Endothelial cell of umbilical vein (primary cell): ENCODE results near the gene CAMTA1. TPM values are rescaled to one million over a fixed set of nuclear protein-coding genes. Genes with fewer than 3 reads are reported as not detected.

Experiments used
- BruUV-seq: library from RNA; stranded (reverse); fragments of 400-500 nt; replicated peaks from 2 replicates; lab custom pipeline; 2021; lab: Mats Ljungman, UMichigan
- CTCF ChIA-PET: fragments of 300-600, 350-600 bp; sonication (Branson Sonifier 250); formaldehyde crosslinking; loops from one replicate; lab custom pipeline; 2021; ENCODE audit warnings: antibody characterized with exemption, inconsistent platforms; lab: Charles Lee
- POLR2A ChIA-PET: fragments of 300-600, 350-600 bp; sonication (Branson Sonifier 250); formaldehyde crosslinking; loops from one replicate; lab custom pipeline; 2021; ENCODE audit warnings: antibody characterized with exemption, inconsistent platforms; lab: Charles Lee
- DNase-seq: peaks from one replicate; pipeline ENCODE4 v3.0.0-alpha.2; 2011; ENCODE audit warnings: low read depth, low spot score
- FAIRE-seq: peaks from 2 replicates; lab custom pipeline; 2011; peaks lifted over from hg19 to GRCh38; lab: Jason Lieb, UNC
- H2AFZ ChIP-seq: 2 replicates; pipeline ENCODE4 v1.6.0; 2012; ENCODE audit warnings: low read depth, low read length, control low read depth, inconsistent platforms
- H3K27ac ChIP-seq: 2 replicates; pipeline ENCODE4 v1.5.1; 2011; ENCODE audit warnings: low read depth, mild to moderate bottlenecking, control low read depth, low read length, moderate library complexity; ENCODE audit not compliant: insufficient read depth
- H3K27me3 ChIP-seq, 2 experiments: 2 replicates each; pipeline versions ENCODE4 v1.6.0 to v1.6.1; 2011; ENCODE audit warnings: low read length in 2 of 2, mixed read lengths in 1 of 2; ENCODE audit not compliant: control insufficient read depth in 2 of 2, insufficient read depth in 2 of 2
- H3K36me3 ChIP-seq, 2 experiments: 2 replicates in 1 of 2; 3 replicates in 1 of 2; pipeline ENCODE4 v1.5.1; 2011; ENCODE audit warnings: low read length in 2 of 2, mild to moderate bottlenecking in 1 of 2, moderate library complexity in 1 of 2; ENCODE audit not compliant: control insufficient read depth in 2 of 2, insufficient read depth in 2 of 2; ENCODE audit errors: extremely low read depth in 1 of 2
- H3K4me1 ChIP-seq: 3 replicates; pipeline ENCODE4 v1.5.1; 2011; ENCODE audit warnings: mild to moderate bottlenecking, low read length; ENCODE audit not compliant: control insufficient read depth, insufficient read depth; ENCODE audit errors: extremely low read depth
- H3K4me2 ChIP-seq: 2 replicates; pipeline ENCODE4 v1.6.1; 2011; ENCODE audit warnings: low read length, control low read depth, mixed read lengths; ENCODE audit not compliant: insufficient read depth
- H3K4me3 ChIP-seq, 3 experiments: fragments of 200-600 bp in 1 of 3; sonication (generic), shearing (Covaris generic) in 1 of 3; replicated peaks in 1 of 3; 2 replicates each; pipeline ENCODE4 v1.5.1; 2011 to 2016; ENCODE audit warnings: control low read depth in 3 of 3, low read length in 3 of 3, mild to moderate bottlenecking in 2 of 3, inconsistent platforms in 1 of 3, low read depth in 1 of 3, moderate library complexity in 1 of 3; ENCODE audit not compliant: insufficient read depth in 1 of 3
- H3K79me2 ChIP-seq: 2 replicates; pipeline ENCODE4 v1.6.0; 2012; ENCODE audit warnings: low read length, inconsistent platforms; ENCODE audit not compliant: control insufficient read depth, insufficient read depth
- H3K9ac ChIP-seq: replicated peaks from 2 replicates; pipeline ENCODE3; 2011; ENCODE audit warnings: low read length, control low read depth; ENCODE audit not compliant: insufficient read depth; ENCODE audit errors: extremely low read depth
- H3K9me1 ChIP-seq: replicated peaks from 3 replicates; pipeline ENCODE4 v1.6.0; 2011; ENCODE audit warnings: mild to moderate bottlenecking, low read length; ENCODE audit not compliant: control insufficient read depth, insufficient read depth; ENCODE audit errors: extremely low read depth
- H3K9me3 ChIP-seq: replicated peaks from 2 replicates; pipeline ENCODE4 v1.5.1; 2012; ENCODE audit warnings: low read length, inconsistent platforms; ENCODE audit not compliant: control insufficient read depth, insufficient read depth
- H4K20me1 ChIP-seq: replicated peaks from 2 replicates; pipeline ENCODE3; 2011; ENCODE audit warnings: mild to moderate bottlenecking, low read length; ENCODE audit not compliant: control insufficient read depth, insufficient read depth; ENCODE audit errors: extremely low read depth
- CTCF ChIP-seq, 2 donors: IDR thresholded peaks; 1 replicate in 1 of 2; 2 replicates in 1 of 2; pipeline ENCODE4 v1.5.1; 2011; ENCODE audit warnings: low read length in 2 of 2, mild to moderate bottlenecking in 2 of 2, moderate library complexity in 2 of 2, control low read depth in 1 of 2, inconsistent platforms in 1 of 2, low read depth in 1 of 2; ENCODE audit not compliant: insufficient read depth in 1 of 2; ENCODE audit errors: extremely low read depth in 1 of 2
- EZH2 ChIP-seq: IDR thresholded peaks from 2 replicates; pipeline ENCODE4 v1.6.1; 2012; ENCODE audit warnings: borderline replicate concordance, low read depth, mild to moderate bottlenecking, moderate library complexity, low read length, inconsistent platforms; ENCODE audit not compliant: severe bottlenecking
- FOS ChIP-seq: IDR thresholded peaks from 2 replicates; pipeline ENCODE4 v1.6.1; 2011; ENCODE audit warnings: mild to moderate bottlenecking, low read length, moderate library complexity, borderline replicate concordance; ENCODE audit not compliant: insufficient read depth
- GATA2 ChIP-seq: IDR thresholded peaks from 2 replicates; pipeline ENCODE4 v1.7.0; 2011; ENCODE audit warnings: low read depth, mild to moderate bottlenecking, moderate library complexity, mixed read lengths, low read length; ENCODE audit not compliant: insufficient read length, insufficient read depth
- JUN ChIP-seq: IDR thresholded peaks from 2 replicates; pipeline ENCODE4 v1.6.1; 2011; ENCODE audit warnings: borderline replicate concordance, low read depth; ENCODE audit not compliant: insufficient read length, insufficient read depth
- MAX ChIP-seq: IDR thresholded peaks from 2 replicates; pipeline ENCODE4 v1.6.1; 2011; ENCODE audit not compliant: insufficient read depth, insufficient read length
- MYC ChIP-seq: IDR thresholded peaks from one replicate; pipeline ENCODE4 v1.6.1; 2011; ENCODE audit warnings: mild to moderate bottlenecking, low read depth, low read length
- POLR2A ChIP-seq: IDR thresholded peaks from 2 replicates; pipeline ENCODE4 v1.6.1; 2012; ENCODE audit warnings: low read depth, mild to moderate bottlenecking, control low read depth, low read length
- POLR2AphosphoS5 ChIP-seq: IDR thresholded peaks from 2 replicates; pipeline ENCODE4 v1.6.1; 2012; ENCODE audit warnings: low read depth, mild to moderate bottlenecking, control low read depth, low read length, moderate library complexity; ENCODE audit not compliant: insufficient read depth
- dilution Hi-C: fragments of 300-500 bp; cut with MboI; formaldehyde crosslinking; loops from one replicate; pipeline ENCODE4 v1.15.0; 2019; ENCODE audit warnings: low sequenced_read_pairs; ENCODE audit not compliant: extremely low pct_ligation_motif_present
- intact Hi-C: fragments of 100-400 bp; cut with micrococcal nuclease; formaldehyde crosslinking; loops from one replicate; pipeline ENCODE4 v1.10.0; 2022
- polyA plus RNA-seq, 4 experiments: library from polyadenylated mRNA; depleted of rRNA in 3 of 4; stranded (reverse) in 3 of 4; unstranded in 1 of 4; fragments of >200 nt; gene quantifications; 2 replicates each; pipeline versions ENCODE4 v1.2.1 to v1.2.3, GENCODE V29; 2011 to 2012; ENCODE audit warnings: missing spikeins in 1 of 4
- total RNA-seq: library from RNA; stranded (reverse); gene quantifications from 2 replicates; pipeline ENCODE4 v1.2.3, GENCODE V29; 2021

Gene CAMTA1
- total and polyA plus RNA-seq, 2 donors (not counting 3 experiments of a cell fraction or from before 2014, with no cell fraction given), result 50.8 to 92.7 TPM

- Histone ChIP-seq H3K36me3 (no peaks in the 10 kb centered on the region), H3K9me3 (no peaks in the 10 kb centered on the region), H3K4me2 (no peak overlapping the region), H2AFZ (no peak overlapping the region), H3K27me3 (no peaks in the 10 kb centered on the region), H3K4me3 (no peak overlapping the region), H3K9me1 (no peaks in the 10 kb centered on the region), H3K79me2 (no peaks in the 10 kb centered on the region), H3K4me1 (peaks cover 17% of the 10 kb centered on the region), H4K20me1 (no peaks in the 10 kb centered on the region), H3K9ac (no peak overlapping the region), H3K27ac (no peak overlapping the region)
- FAIRE-seq, result no peak
- dilution Hi-C loops, result no loop called here
- intact Hi-C loops, result loop anchor here (2.0 kb wide), 1 partner anchor 81 kb away; no protein-coding TSS in a partner anchor
- CTCF ChIA-PET, result no interaction called here
- BruUV-seq, result no TSS peak
- DNase-seq, result no peak
- POLR2A ChIA-PET, result no interaction called here
- TF ChIP-seq POLR2AphosphoS5, result no peak
- TF ChIP-seq FOS, result no peak
- TF ChIP-seq JUN, result no peak
- no peak for TF ChIP-seq MYC
- TF ChIP-seq EZH2, result no peak
- TF ChIP-seq MAX, result no peak
- no peak for TF ChIP-seq GATA2
- TF ChIP-seq POLR2A, result no peak
- TF ChIP-seq CTCF (IDR thresholded peaks at IDR 0.05; ENCODE audit: extremely low read depth in 1 of 2, insufficient read depth in 1 of 2, low read depth in 1 of 2, low read length in 2 of 2), result no peak
Measured at GRCh38 chr1:7298145-7298544, 512.9 kb downstream of the CAMTA1 start.
